CD14-positive monocyte (primary cell): ENCODE measurements around the gene ERC1. TPM values are rescaled to one million over a fixed set of nuclear protein-coding genes. Genes with fewer than 3 reads are reported as not detected.
A peak's percentile ranks its signal among the peaks of the same experiment; 100 is the strongest.

Experiments
- DNase-seq, 3 donors: peaks; one replicate each; pipeline ENCODE4 v3.0.0-alpha.2; 2011 to 2022
- H2AFZ ChIP-seq: 2 replicates; pipeline ENCODE4 v1.6.0; 2012; ENCODE audit warnings: mild to moderate bottlenecking, low read depth, low read length, inconsistent platforms; ENCODE audit not compliant: insufficient read depth, poor library complexity, severe bottlenecking
- H3K27ac ChIP-seq, 2 donors: 1 replicate in 1 of 2; 2 replicates in 1 of 2; pipeline ENCODE4 v1.5.1; 2012 to 2013; ENCODE audit warnings: low read length in 2 of 2, control low read depth in 1 of 2, inconsistent platforms in 1 of 2, low read depth in 1 of 2, mild to moderate bottlenecking in 1 of 2
- H3K27me3 ChIP-seq, 2 donors: one replicate each; pipeline versions ENCODE4 v1.6.0 to v1.6.1; 2011 to 2013; ENCODE audit warnings: low read length in 2 of 2; ENCODE audit not compliant: control insufficient read depth in 2 of 2, insufficient read depth in 2 of 2
- H3K36me3 ChIP-seq, 2 donors: replicated peaks in 1 of 2; 1 replicate in 1 of 2; 2 replicates in 1 of 2; pipeline versions ENCODE4 v1.5.1 to v1.6.1; 2012 to 2013; ENCODE audit warnings: low read length in 2 of 2, control low read depth in 1 of 2, inconsistent platforms in 1 of 2, mild to moderate bottlenecking in 1 of 2; ENCODE audit not compliant: insufficient read depth in 2 of 2, control insufficient read depth in 1 of 2
- H3K4me1 ChIP-seq, 2 donors: 1 replicate in 1 of 2; 2 replicates in 1 of 2; pipeline versions ENCODE4 v1.5.1 to v1.6.1; 2012 to 2013; ENCODE audit warnings: low read length in 2 of 2, control low read depth in 1 of 2, inconsistent platforms in 1 of 2, mild to moderate bottlenecking in 1 of 2, moderate library complexity in 1 of 2; ENCODE audit not compliant: insufficient read depth in 2 of 2, control insufficient read depth in 1 of 2
- H3K4me2 ChIP-seq: replicated peaks from 2 replicates; pipeline ENCODE3; 2012; ENCODE audit warnings: low read length, moderate library complexity, mild to moderate bottlenecking; ENCODE audit not compliant: poor library complexity, severe bottlenecking; ENCODE audit errors: extremely low read depth
- H3K4me3 ChIP-seq, 3 experiments: fragments of 200-600 bp in 1 of 3; sonication (generic) in 1 of 3; replicated peaks in 1 of 3; 1 replicate in 2 of 3; 2 replicates in 1 of 3; pipeline ENCODE4 v1.5.1; 2011 to 2013; ENCODE audit warnings: low read length in 3 of 3, mild to moderate bottlenecking in 3 of 3, control low read depth in 2 of 3, low read depth in 2 of 3, inconsistent platforms in 1 of 3, moderate library complexity in 1 of 3
- H3K79me2 ChIP-seq: 2 replicates; pipeline ENCODE4 v1.6.0; 2012; ENCODE audit warnings: mild to moderate bottlenecking, control low read depth, inconsistent platforms, low read length, moderate library complexity; ENCODE audit not compliant: insufficient read depth
- H3K9ac ChIP-seq: 2 replicates; pipeline ENCODE4 v1.6.0; 2017; ENCODE audit warnings: low read length, mild to moderate bottlenecking; ENCODE audit not compliant: insufficient read depth, poor library complexity, severe bottlenecking
- H3K9me3 ChIP-seq, 2 donors: replicated peaks in 1 of 2; 1 replicate in 1 of 2; 2 replicates in 1 of 2; pipeline versions ENCODE4 v1.5.1 to v1.6.1; 2012 to 2013; ENCODE audit warnings: low read length in 2 of 2, control low read depth in 1 of 2; ENCODE audit not compliant: control insufficient read depth in 1 of 2, insufficient read depth in 1 of 2
- H4K20me1 ChIP-seq: 2 replicates; pipeline ENCODE4 v1.6.0; 2012; ENCODE audit warnings: mild to moderate bottlenecking, low read length, control low read depth, moderate library complexity; ENCODE audit not compliant: insufficient read depth
- H3K27ac Mint-ChIP-seq, 7 donors: one replicate each; pipeline ENCODE4 v1.8.0; 2020; ENCODE audit warnings: mild to moderate bottlenecking in 7 of 7, mixed read lengths in 7 of 7, moderate library complexity in 6 of 7, inconsistent platforms in 2 of 7
- H3K27me3 Mint-ChIP-seq, 3 donors: one replicate each; pipeline ENCODE4 v1.8.0; 2021 to 2022; ENCODE audit warnings: low read depth in 3 of 3, mild to moderate bottlenecking in 3 of 3, mixed read lengths in 3 of 3, moderate library complexity in 3 of 3, inconsistent platforms in 1 of 3
- H3K36me3 Mint-ChIP-seq, 2 donors: one replicate each; pipeline ENCODE4 v1.8.0; 2020; ENCODE audit warnings: mixed read lengths in 2 of 2, inconsistent platforms in 1 of 2, mild to moderate bottlenecking in 1 of 2
- H3K4me1 Mint-ChIP-seq: one replicate; pipeline ENCODE4 v1.8.0; 2020; ENCODE audit warnings: mild to moderate bottlenecking, mixed read lengths
- H3K4me3 Mint-ChIP-seq, 2 donors: one replicate each; pipeline ENCODE4 v1.8.0; 2020; ENCODE audit warnings: mild to moderate bottlenecking in 2 of 2, mixed read lengths in 2 of 2, moderate library complexity in 1 of 2
- H3K9me3 Mint-ChIP-seq, 7 donors: one replicate each; pipeline ENCODE4 v1.8.0; 2020 to 2022; ENCODE audit warnings: mixed read lengths in 7 of 7, mild to moderate bottlenecking in 6 of 7, moderate library complexity in 6 of 7, inconsistent platforms in 2 of 7
- WGBS: methylation state at CpG from one replicate; pipeline ENCODE4 v1.1.5; 2013; ENCODE audit warnings: missing lambda C conversion rate; ENCODE audit not compliant: insufficient coverage; 5-methylcytosine and 5-hydroxymethylcytosine counted together
- intact Hi-C, 2 donors: fragments of 100-400 bp; cut with micrococcal nuclease; formaldehyde crosslinking; loops; one replicate each; pipeline versions ENCODE4 v1.15.0 to v1.15.1; 2023
- polyA plus RNA-seq, 3 donors: library from polyadenylated mRNA; depleted of rRNA in 1 of 3; unstranded in 2 of 3; stranded (reverse) in 1 of 3; fragments of 300-500 nt in 2 of 3; fragments of >200 nt in 1 of 3; fragmentation: Illumina TruSeq in 2 of 3; gene quantifications; 1 replicate in 2 of 3; 2 replicates in 1 of 3; pipeline ENCODE4 v1.2.3, GENCODE V29; 2012 to 2021
- TF ChIP-seq, protein P1 (sequence below): fragments of 200-600 bp; IDR thresholded peaks from one replicate; pipeline ENCODE4 v1.8.0; 2022; ENCODE audit warnings: antibody characterized with exemption, mild to moderate bottlenecking

ERC1 gene
- polyA plus RNA-seq, 3 donors: 4.0 to 14.3 (median 5.1) TPM

DNA sequence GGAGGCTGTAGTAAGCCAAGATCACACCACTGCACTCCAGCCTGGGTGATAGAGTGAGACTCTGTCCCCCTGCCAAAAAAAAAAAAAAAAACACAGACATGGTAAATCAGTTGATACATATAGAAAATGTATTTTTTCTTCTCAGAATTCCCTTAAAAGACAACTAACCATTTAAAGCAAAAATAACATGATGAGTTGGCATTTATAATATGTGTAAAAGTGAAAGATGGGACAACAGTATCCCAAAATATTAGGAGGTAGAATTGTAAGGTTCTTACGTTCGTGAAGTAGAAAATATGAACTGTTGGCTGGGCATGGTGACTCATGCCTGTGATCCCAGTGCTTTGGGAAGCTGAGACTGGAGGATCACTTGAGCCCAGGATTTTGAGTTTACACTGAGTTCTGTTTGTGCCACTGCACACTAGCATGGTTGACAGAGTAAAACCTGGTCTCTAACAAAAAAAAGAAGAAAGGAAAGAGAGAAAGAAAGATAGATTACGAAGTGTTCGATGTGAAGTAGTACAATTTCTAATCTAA, 306.7 kb downstream of the ERC1 start:
- Histone ChIP-seq H3K9me3 (no peaks in the 10 kb centered on the region), H3K27me3 (no peaks in the 10 kb centered on the region), H3K4me3 (no peak overlapping the region), H3K9ac (no peak overlapping the region), H3K36me3 (peaks cover 0 to 5% of the 10 kb centered on the region in 2 donors), H3K4me2 (no peak overlapping the region), H3K79me2 (no peaks in the 10 kb centered on the region), H3K4me1 (no peaks in the 10 kb centered on the region), H4K20me1 (no peaks in the 10 kb centered on the region), H3K27ac (no peak overlapping the region), H2AFZ (no peak overlapping the region)
- H3K36me3 Mint-ChIP-seq: peaks cover 36 to 44% of the 10 kb centered on the region in 2 donors
- TF ChIP-seq, protein P1, sequence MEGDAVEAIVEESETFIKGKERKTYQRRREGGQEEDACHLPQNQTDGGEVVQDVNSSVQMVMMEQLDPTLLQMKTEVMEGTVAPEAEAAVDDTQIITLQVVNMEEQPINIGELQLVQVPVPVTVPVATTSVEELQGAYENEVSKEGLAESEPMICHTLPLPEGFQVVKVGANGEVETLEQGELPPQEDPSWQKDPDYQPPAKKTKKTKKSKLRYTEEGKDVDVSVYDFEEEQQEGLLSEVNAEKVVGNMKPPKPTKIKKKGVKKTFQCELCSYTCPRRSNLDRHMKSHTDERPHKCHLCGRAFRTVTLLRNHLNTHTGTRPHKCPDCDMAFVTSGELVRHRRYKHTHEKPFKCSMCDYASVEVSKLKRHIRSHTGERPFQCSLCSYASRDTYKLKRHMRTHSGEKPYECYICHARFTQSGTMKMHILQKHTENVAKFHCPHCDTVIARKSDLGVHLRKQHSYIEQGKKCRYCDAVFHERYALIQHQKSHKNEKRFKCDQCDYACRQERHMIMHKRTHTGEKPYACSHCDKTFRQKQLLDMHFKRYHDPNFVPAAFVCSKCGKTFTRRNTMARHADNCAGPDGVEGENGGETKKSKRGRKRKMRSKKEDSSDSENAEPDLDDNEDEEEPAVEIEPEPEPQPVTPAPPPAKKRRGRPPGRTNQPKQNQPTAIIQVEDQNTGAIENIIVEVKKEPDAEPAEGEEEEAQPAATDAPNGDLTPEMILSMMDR: no peak
- WGBS: no CpG with 5 or more reads among the region's 4 CpGs
- peaks cover 0 to 10% (median 5%) of the 10 kb centered on the region in 7 donors for H3K9me3 Mint-ChIP-seq
- H3K4me3 Mint-ChIP-seq: no peak overlapping the region
- no peak for DNase-seq
- intact Hi-C loops: no loop called here
- peak overlapping the region in 1 of 7 donors; percentile 12 for H3K27ac Mint-ChIP-seq
- H3K27me3 Mint-ChIP-seq: no peaks in the 10 kb centered on the region
- peaks cover 4% of the 10 kb centered on the region for H3K4me1 Mint-ChIP-seq

DNA sequence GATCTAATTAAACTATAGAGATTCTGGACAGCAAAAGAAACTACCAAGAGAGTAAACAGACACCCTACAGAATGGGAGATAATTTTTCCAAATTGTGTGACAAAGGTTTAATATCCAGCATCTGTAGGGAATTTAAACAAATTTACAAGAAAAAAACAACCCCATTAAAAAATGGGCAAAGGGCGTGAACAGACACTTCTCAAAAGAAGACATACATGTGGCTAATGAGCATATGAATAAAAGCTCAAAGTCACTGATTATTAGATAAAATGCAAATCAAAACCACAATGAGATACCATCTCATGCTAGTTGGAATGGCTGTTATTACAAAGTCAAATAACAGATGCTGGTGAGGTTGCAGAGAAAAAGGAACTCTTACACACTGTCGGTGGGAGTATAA, 309.4 kb downstream of the ERC1 start:
- Histone ChIP-seq H3K9me3 (no peaks in the 10 kb centered on the region), H3K4me3 (no peak overlapping the region), H4K20me1 (no peaks in the 10 kb centered on the region), H3K27ac (no peak overlapping the region), H3K36me3 (no peaks in the 10 kb centered on the region), H3K79me2 (no peaks in the 10 kb centered on the region), H3K4me2 (no peak overlapping the region), H3K4me1 (peaks cover 19 to 21% of the 10 kb centered on the region in 2 donors), H3K27me3 (no peaks in the 10 kb centered on the region), H2AFZ (no peak overlapping the region), H3K9ac (no peak overlapping the region)
- Mint-ChIP-seq H3K4me3 (no peak overlapping the region), H3K9me3 (peaks cover 0 to 10% (median 5%) of the 10 kb centered on the region in 7 donors), H3K27ac (no peak overlapping the region), H3K27me3 (no peaks in the 10 kb centered on the region), H3K4me1 (peaks cover 18% of the 10 kb centered on the region), H3K36me3 (peaks cover 33 to 44% of the 10 kb centered on the region in 2 donors)
- intact Hi-C loops: no loop called here
- TF ChIP-seq, protein P1: no peak
- DNase-seq: no peak
- WGBS: no CpG with 5 or more reads among the region's 2 CpGs
